Naive thymus-derived CD8-positive, alpha-beta T cell (primary cell): ENCODE results near the gene DGKE. TPM values are rescaled to one million over a fixed set of nuclear protein-coding genes. Genes with fewer than 3 reads are reported as not detected.

Source experiments
- ATAC-seq, 2 donors: fragments of 150-1000 bp; cut with Tn5 transposase in 1 of 2; sonication (Bioruptor Pico), chemical (Tn5 transposase) in 1 of 2; 1 replicate in 1 of 2; 2 replicates in 1 of 2; pipeline ENCODE4 v1.10.0; 2021; ENCODE audit warnings: mild to moderate bottlenecking in 2 of 2, moderate library complexity in 2 of 2
- POLR2A ChIA-PET: fragments of 350-600 bp; sonication (Branson Sonifier 250); formaldehyde crosslinking; loops from one replicate; lab custom pipeline; 2021; ENCODE audit warnings: antibody characterized with exemption; lab: Charles Lee
- DNase-seq, 10 donors: peaks; one replicate each; pipeline versions ENCODE4 v3.0.0 to v3.0.0-alpha.2; 2020 to 2022
- H3K27ac Mint-ChIP-seq, 10 donors: one replicate each; pipeline ENCODE4 v1.8.0; 2020 to 2022; ENCODE audit warnings: mild to moderate bottlenecking in 10 of 10, mixed read lengths in 10 of 10, moderate library complexity in 4 of 10, inconsistent platforms in 1 of 10
- H3K27me3 Mint-ChIP-seq, 5 donors: one replicate each; pipeline ENCODE4 v1.8.0; 2021 to 2022; ENCODE audit warnings: mixed read lengths in 5 of 5
- H3K36me3 Mint-ChIP-seq, 3 donors: one replicate each; pipeline ENCODE4 v1.8.0; 2020 to 2022; ENCODE audit warnings: mixed read lengths in 3 of 3, mild to moderate bottlenecking in 2 of 3, inconsistent platforms in 1 of 3
- H3K4me1 Mint-ChIP-seq, 4 donors: one replicate each; pipeline ENCODE4 v1.8.0; 2021 to 2022; ENCODE audit warnings: mixed read lengths in 4 of 4
- H3K4me3 Mint-ChIP-seq, 10 donors: one replicate each; pipeline ENCODE4 v1.8.0; 2020 to 2022; ENCODE audit warnings: mild to moderate bottlenecking in 10 of 10, mixed read lengths in 10 of 10, moderate library complexity in 6 of 10, inconsistent platforms in 1 of 10
- H3K9me3 Mint-ChIP-seq, 9 donors: one replicate each; pipeline ENCODE4 v1.8.0; 2020 to 2022; ENCODE audit warnings: mixed read lengths in 9 of 9, mild to moderate bottlenecking in 3 of 9, inconsistent platforms in 1 of 9, moderate library complexity in 1 of 9
- polyA plus RNA-seq, 3 donors: library from polyadenylated mRNA; unstranded; fragments of 300-500 nt; fragmentation: Illumina TruSeq; gene quantifications; one replicate each; pipeline ENCODE4 v1.2.3, GENCODE V29; 2021
- total RNA-seq, 8 experiments: library from RNA in 2 of 8; stranded (reverse) in 2 of 8; gene quantifications; one replicate each; pipeline ENCODE4 v1.2.3 and lab custom pipeline; 2021 to 2026

The DGKE gene
- total and polyA plus RNA-seq, 5 experiments from 2014 or later: 3.8 to 45.8 (median 4.7) TPM

- POLR2A ChIA-PET: no interaction called here
- Mint-ChIP-seq H3K27me3 (no peaks in the 10 kb centered on the region), H3K9me3 (peaks cover 0 to 21% (median 14%) of the 10 kb centered on the region in 9 donors), H3K27ac (peak overlapping the region in 2 of 10 donors; percentile 46 to 51), H3K36me3 (peaks cover 16 to 28% (median 25%) of the 10 kb centered on the region in 3 donors), H3K4me1 (peaks cover 0 to 5% (median under 1%) of the 10 kb centered on the region in 4 donors), H3K4me3 (no peak overlapping the region)
- no peak for ATAC-seq
- no peak for DNase-seq
These were observed 50.7 kb downstream of the DGKE start for GRCh38 chr17:56884483-56885311.

DNA sequence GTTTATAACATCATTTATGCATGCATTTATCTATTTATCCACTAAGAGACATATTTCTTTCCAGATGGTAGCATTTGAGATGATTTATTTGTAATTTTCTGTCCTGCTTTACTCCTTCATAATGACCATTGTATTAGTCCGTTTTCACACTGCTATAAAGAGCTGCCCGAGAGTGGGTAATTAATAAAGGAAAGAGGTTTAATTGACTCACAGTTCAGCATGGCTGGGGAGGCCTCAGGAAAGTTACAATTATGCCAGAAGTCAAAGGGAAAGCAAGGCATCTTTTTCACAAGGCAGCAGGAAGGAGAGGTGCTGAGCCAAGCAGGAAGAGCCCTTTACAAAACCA, 51.3 kb downstream of the DGKE start:
- peaks cover 0 to 21% (median 14%) of the 10 kb centered on the region in 9 donors for H3K9me3 Mint-ChIP-seq
- POLR2A ChIA-PET: no interaction called here
- H3K27me3 Mint-ChIP-seq: no peaks in the 10 kb centered on the region
- ATAC-seq: no peak
- no peak for DNase-seq
- H3K4me1 Mint-ChIP-seq: peaks cover 0 to 1% (median under 1%) of the 10 kb centered on the region in 4 donors
- H3K27ac Mint-ChIP-seq: peak overlapping the region in 1 of 10 donors; percentile 17
- H3K4me3 Mint-ChIP-seq: no peak overlapping the region
- peaks cover 18 to 30% (median 25%) of the 10 kb centered on the region in 3 donors for H3K36me3 Mint-ChIP-seq

DNA sequence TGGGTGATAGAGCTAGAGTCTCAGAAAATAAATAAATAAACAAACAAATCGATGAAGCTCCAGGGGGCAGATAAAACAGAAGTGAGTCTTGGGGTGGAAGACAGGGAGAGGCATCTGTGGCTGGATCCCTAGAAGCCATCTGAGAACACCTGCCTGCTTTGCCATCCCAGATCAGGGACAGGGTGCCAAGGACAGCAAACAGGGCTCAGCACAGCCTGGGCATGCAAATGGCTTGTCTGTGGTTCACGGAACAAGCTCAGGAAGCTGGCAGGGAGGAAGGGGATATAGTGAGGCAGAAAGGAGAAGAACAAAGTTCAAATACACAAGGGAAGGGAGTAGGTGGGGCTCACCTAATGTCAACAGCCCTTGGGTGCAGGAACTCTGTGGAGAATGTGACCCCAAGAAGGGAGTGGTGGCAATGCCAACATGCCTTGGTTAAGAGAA, 52.4 kb downstream of the DGKE start:
- Mint-ChIP-seq H3K4me3 (no peak overlapping the region), H3K27me3 (no peaks in the 10 kb centered on the region), H3K4me1 (peaks cover 0 to 1% (median 0%) of the 10 kb centered on the region in 4 donors), H3K36me3 (peaks cover 25 to 39% (median 26%) of the 10 kb centered on the region in 3 donors), H3K27ac (peak overlapping the region in 3 of 10 donors; percentile 22 to 37 (median 27)), H3K9me3 (peaks cover 0 to 21% (median 14%) of the 10 kb centered on the region in 9 donors)
- DNase-seq: no peak
- no peak for ATAC-seq
- POLR2A ChIA-PET: no interaction called here

GRCh38 chr17:56887105-56887504, 53.2 kb downstream of the DGKE start:
- POLR2A ChIA-PET: no interaction called here
- H3K4me3 Mint-ChIP-seq: no peak overlapping the region
- ATAC-seq: no peak
- no peak overlapping the region for H3K27ac Mint-ChIP-seq
- no peak for DNase-seq
- H3K4me1 Mint-ChIP-seq: peaks cover 0 to 2% (median under 1%) of the 10 kb centered on the region in 4 donors
- peaks cover 25 to 43% (median 32%) of the 10 kb centered on the region in 3 donors for H3K36me3 Mint-ChIP-seq
- no peaks in the 10 kb centered on the region for H3K27me3 Mint-ChIP-seq
- peaks cover 0 to 21% (median 14%) of the 10 kb centered on the region in 9 donors for H3K9me3 Mint-ChIP-seq

- H3K9me3 Mint-ChIP-seq: peaks cover 0 to 21% (median 14%) of the 10 kb centered on the region in 9 donors
These were observed 53.9 kb downstream of the DGKE start for GRCh38 chr17:56887552-56888467.

GRCh38 chr17:56890390-56890789, 56.4 kb downstream of the DGKE start:
- no peak overlapping the region for H3K4me3 Mint-ChIP-seq
- peak overlapping the region in 2 of 10 donors; percentile 13 to 68 for H3K27ac Mint-ChIP-seq
- H3K9me3 Mint-ChIP-seq: peaks cover 0 to 21% (median 14%) of the 10 kb centered on the region in 9 donors

More at GRCh38 chr17:56887552-56888467, 53.9 kb downstream of the DGKE start:
- POLR2A ChIA-PET: interaction anchor here (0.5 to 0.6 kb wide), 2 partner anchors 17 to 53 kb away, joined by 3 read pairs; no protein-coding TSS in a partner anchor
- Mint-ChIP-seq H3K27me3 (no peaks in the 10 kb centered on the region), H3K36me3 (peaks cover 27 to 45% (median 39%) of the 10 kb centered on the region in 3 donors), H3K27ac (no peak overlapping the region), H3K4me3 (no peak overlapping the region), H3K4me1 (peaks cover 0 to 7% (median 7%) of the 10 kb centered on the region in 4 donors)
- no peak for DNase-seq
- ATAC-seq: no peak

DNA sequence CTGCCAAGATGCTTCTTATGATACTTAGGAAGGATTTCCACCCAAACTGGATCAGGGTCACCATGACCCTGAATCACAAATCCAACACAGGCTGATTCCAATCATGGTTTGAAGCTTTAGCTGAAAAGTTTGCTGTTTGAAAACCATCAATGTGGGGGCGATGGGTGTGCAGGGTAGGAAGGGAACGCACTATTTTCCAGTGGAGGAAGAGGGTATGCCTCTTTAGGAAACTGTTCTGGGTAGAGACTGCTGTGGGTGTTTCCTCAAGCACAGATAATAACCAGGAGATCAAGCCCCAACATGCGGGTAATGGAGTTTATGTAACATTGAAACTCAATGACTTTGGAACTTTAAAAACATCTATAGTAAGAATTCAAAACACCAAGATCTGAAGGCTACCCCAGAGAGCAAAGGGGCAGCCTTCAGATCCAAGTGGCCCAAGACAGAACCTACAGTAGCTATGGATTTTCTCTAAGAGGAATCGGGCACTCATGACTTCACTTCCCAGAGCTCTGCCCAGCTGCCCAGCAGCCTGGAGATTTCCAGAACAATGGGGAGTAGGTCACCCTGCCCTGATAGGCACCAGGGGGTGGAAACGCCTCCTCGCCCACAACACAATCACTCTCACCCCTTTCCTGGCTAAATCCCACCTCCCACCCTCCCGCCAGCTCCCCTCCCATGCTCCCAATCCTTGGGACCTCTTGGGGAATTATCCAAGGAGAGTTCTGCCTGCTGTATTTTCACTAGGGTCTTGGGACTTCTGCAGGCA, 57.1 kb downstream of the DGKE start:
- DNase-seq (no peak), ATAC-seq (no peak)
- peak overlapping the region in 1 of 10 donors; percentile 68 for H3K27ac Mint-ChIP-seq
- H3K4me1 Mint-ChIP-seq: peaks cover 0 to 8% (median 7%) of the 10 kb centered on the region in 4 donors
- H3K9me3 Mint-ChIP-seq: peaks cover 0 to 21% (median 14%) of the 10 kb centered on the region in 9 donors
- no peaks in the 10 kb centered on the region for H3K27me3 Mint-ChIP-seq
- peaks cover 30 to 71% (median 61%) of the 10 kb centered on the region in 3 donors for H3K36me3 Mint-ChIP-seq
- POLR2A ChIA-PET: no interaction called here
- no peak overlapping the region for H3K4me3 Mint-ChIP-seq

More at GRCh38 chr17:56890390-56890789, 56.4 kb downstream of the DGKE start:
- no peaks in the 10 kb centered on the region for H3K27me3 Mint-ChIP-seq
- ATAC-seq (no peak), DNase-seq (no peak)
- peaks cover 30 to 64% (median 57%) of the 10 kb centered on the region in 3 donors for H3K36me3 Mint-ChIP-seq
- H3K4me1 Mint-ChIP-seq: peaks cover 0 to 8% (median 7%) of the 10 kb centered on the region in 4 donors
- POLR2A ChIA-PET: no interaction called here

DNA sequence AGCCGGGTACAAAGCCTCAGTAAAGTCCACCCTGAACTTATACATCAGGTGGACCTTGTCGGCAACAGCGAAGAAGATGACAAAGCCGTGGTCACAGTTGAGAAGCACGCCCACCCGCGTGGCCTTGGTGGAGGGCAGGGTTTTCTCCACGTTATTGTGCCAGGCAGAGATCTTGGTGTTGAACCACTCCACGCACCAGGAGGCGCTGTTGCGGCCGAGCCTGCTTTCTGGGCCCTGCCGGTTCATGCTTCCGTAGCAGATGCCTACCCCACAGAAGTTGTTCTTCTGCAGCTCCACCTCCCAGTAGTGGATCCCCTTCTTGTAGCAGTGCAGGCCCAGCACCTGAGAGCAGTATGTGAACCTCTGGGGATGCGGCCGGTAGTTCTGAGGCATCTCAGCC, 57.8 kb downstream of the DGKE start:
- DNase-seq (peak; percentile 33 to 79 (median 62)), ATAC-seq (peak; percentile 80 to 91)
- peak overlapping the region in 2 of 10 donors; percentile 34 to 53 for H3K27ac Mint-ChIP-seq
- POLR2A ChIA-PET: no interaction called here
- H3K36me3 Mint-ChIP-seq: peaks cover 30 to 72% (median 60%) of the 10 kb centered on the region in 3 donors
- H3K9me3 Mint-ChIP-seq: peaks cover 0 to 21% (median 14%) of the 10 kb centered on the region in 9 donors
- H3K27me3 Mint-ChIP-seq: no peaks in the 10 kb centered on the region
- H3K4me1 Mint-ChIP-seq: peaks cover 0 to 8% (median 7%) of the 10 kb centered on the region in 4 donors
- no peak overlapping the region for H3K4me3 Mint-ChIP-seq

DNA sequence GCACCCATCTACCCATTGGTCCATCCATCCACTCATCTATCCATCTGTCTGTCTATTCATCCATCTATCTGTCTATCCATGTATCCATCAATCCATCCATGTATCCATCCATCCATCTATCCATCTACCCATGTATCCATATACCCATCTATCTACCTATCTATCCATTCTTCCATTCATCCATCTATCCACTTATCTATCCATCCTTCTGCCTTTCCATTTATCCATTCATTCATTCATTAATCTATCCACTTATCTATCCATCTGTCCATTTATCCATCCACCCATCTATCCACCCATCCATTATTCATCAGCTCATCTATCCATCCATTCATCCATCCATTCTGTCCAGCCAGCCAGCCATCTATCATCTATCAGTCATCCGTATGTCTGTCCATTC, 58.4 kb downstream of the DGKE start:
- POLR2A ChIA-PET: interaction anchor here (1.0 kb wide), 1 partner anchor 22 kb away, joined by 3 read pairs; the partner anchor contains the start of gene TRIM25
- Mint-ChIP-seq H3K27me3 (no peaks in the 10 kb centered on the region), H3K27ac (peak overlapping the region in 2 of 10 donors; percentile 40 to 89), H3K9me3 (peaks cover 0 to 17% (median 10%) of the 10 kb centered on the region in 9 donors), H3K4me3 (no peak overlapping the region), H3K4me1 (peaks cover 2 to 8% (median 7%) of the 10 kb centered on the region in 4 donors), H3K36me3 (peaks cover 26 to 72% (median 56%) of the 10 kb centered on the region in 3 donors)
- ATAC-seq (no peak), DNase-seq (no peak)

- Mint-ChIP-seq H3K27me3 (no peaks in the 10 kb centered on the region), H3K4me1 (peaks cover 7 to 12% (median 9%) of the 10 kb centered on the region in 4 donors), H3K4me3 (no peak overlapping the region), H3K9me3 (peaks cover 0 to 7% (median 2%) of the 10 kb centered on the region in 9 donors), H3K27ac (peak overlapping the region in 3 of 10 donors; percentile 27 to 89 (median 41)), H3K36me3 (peaks cover 16 to 78% (median 53%) of the 10 kb centered on the region in 3 donors)
- ATAC-seq (no peak), DNase-seq (no peak)
- POLR2A ChIA-PET: interaction anchor here (0.6 to 1.0 kb wide), 2 partner anchors 21 to 49 kb away, joined by 3 read pairs; partner anchors contain the start of gene TRIM25
These were observed 59.6 kb downstream of the DGKE start for GRCh38 chr17:56893503-56893902.

DNA sequence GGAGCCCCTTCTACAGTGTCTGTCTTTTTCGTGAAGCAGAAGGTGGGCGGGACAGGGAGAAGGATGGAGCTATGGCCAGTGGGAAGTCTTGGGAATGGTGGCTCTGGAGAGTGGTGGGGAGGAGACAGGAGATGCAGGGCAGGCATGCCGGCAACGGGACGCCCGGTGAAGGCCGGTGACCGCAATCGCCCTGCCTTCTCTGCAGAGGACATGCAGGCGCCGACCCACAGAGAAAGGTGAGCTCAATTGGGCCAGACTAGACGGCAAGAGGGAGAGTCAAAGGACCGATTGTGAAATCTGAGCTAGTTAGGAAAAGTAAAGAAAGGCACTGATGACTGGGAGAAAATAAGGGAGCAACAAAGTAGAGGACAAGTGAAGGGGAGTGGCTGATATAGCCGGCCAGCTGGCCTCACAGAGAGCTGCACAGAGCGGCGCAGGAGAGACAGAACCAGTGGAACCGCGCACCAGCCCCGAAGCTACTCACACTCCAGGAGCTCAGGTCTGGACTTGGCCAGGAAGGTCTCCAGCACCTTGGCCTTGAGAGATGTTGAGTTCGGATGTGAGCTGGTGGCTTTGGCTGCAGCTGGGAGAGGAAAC, 61.0 kb downstream of the DGKE start:
- H3K4me3 Mint-ChIP-seq: no peak overlapping the region
- POLR2A ChIA-PET: no interaction called here
- no peaks in the 10 kb centered on the region for H3K9me3 Mint-ChIP-seq
- H3K4me1 Mint-ChIP-seq: peaks cover 7 to 12% (median 9%) of the 10 kb centered on the region in 4 donors
- DNase-seq (no peak), ATAC-seq (no peak)
- no peaks in the 10 kb centered on the region for H3K27me3 Mint-ChIP-seq
- H3K36me3 Mint-ChIP-seq: peaks cover 5 to 84% (median 48%) of the 10 kb centered on the region in 3 donors
- peak overlapping the region in 4 of 10 donors; percentile 13 to 59 (median 44) for H3K27ac Mint-ChIP-seq
